Ascending aorta (tissue), 2 donors: ENCODE measurements around the gene TST. TPM values are rescaled to one million over a fixed set of nuclear protein-coding genes. Genes with fewer than 3 reads are reported as not detected.

Experiments
- DNase-seq, 2 donors: peaks; one replicate each; pipeline ENCODE4 v3.0.0-alpha.2; 2019; ENCODE audit warnings: low spot score in 2 of 2
- H3K27ac ChIP-seq, 2 donors: fragments of 200-600 bp; sonication (generic); one replicate each; pipeline ENCODE4 v1.5.1; 2016 to 2017; ENCODE audit warnings: mild to moderate bottlenecking in 1 of 2
- H3K27me3 ChIP-seq: fragments of 200-600 bp; sonication (generic); one replicate; pipeline ENCODE4 v1.5.1; 2017
- H3K36me3 ChIP-seq, 2 donors: fragments of 200-600 bp; sonication (generic); one replicate each; pipeline ENCODE4 v1.5.1; 2016
- H3K4me1 ChIP-seq, 2 donors: fragments of 200-600 bp; sonication (generic); one replicate each; pipeline ENCODE4 v1.5.1; 2016 to 2017; ENCODE audit warnings: mild to moderate bottlenecking in 1 of 2
- H3K4me3 ChIP-seq, 2 donors: fragments of 200-600 bp; sonication (generic); one replicate each; pipeline ENCODE4 v1.5.1; 2016 to 2017; ENCODE audit warnings: mild to moderate bottlenecking in 1 of 2
- H3K9me3 ChIP-seq, 2 donors: fragments of 200-600 bp; sonication (generic); one replicate each; pipeline ENCODE4 v1.5.1; 2016
- CTCF ChIP-seq, 3 experiments: fragments of 200-600 bp in 2 of 3; fragments of 450-650 bp in 1 of 3; sonication (generic) in 2 of 3; IDR thresholded peaks; one replicate each; pipeline ENCODE4 v1.5.1; 2016 to 2019; ENCODE audit warnings: antibody characterized with exemption in 3 of 3, mild to moderate bottlenecking in 1 of 3, moderate library complexity in 1 of 3
- intact Hi-C: fragments of 100-400 bp; cut with DNase I; formaldehyde crosslinking; loops from one replicate; pipeline ENCODE4 v1.15.1; 2023
- total RNA-seq: library from RNA; depleted of rRNA; stranded (reverse); fragments of >200 nt; gene quantifications from one replicate; pipeline ENCODE4 v1.1.0, GENCODE V29; 2016

The TST gene
- 22.7 TPM for total RNA-seq

- Histone ChIP-seq H3K4me1 (peaks cover 11 to 41% of the 10 kb centered on the region in 2 donors), H3K9me3 (no peaks in the 10 kb centered on the region), H3K27me3 (no peaks in the 10 kb centered on the region), H3K27ac (peak within 1 kb of the TSS; percentile 88 to 95), H3K36me3 (peaks cover 3 to 5% of the 10 kb centered on the region in 2 donors), H3K4me3 (peak within 1 kb of the TSS; percentile 88 to 98)
- intact Hi-C loops: loop anchor here (1.0 to 2.0 kb wide), 3 partner anchors 32 to 243 kb away; partner anchors contain the start of genes IFT27 and KCTD17
- peak in 2 of 3 experiments; percentile 11 to 73 for TF ChIP-seq CTCF (IDR thresholded peaks at IDR 0.05)
- peak; percentile 13 to 81 for DNase-seq
These were observed at the start of gene TST, which contains the start of gene MPST for GRCh38 chr22:37019309-37020191. Gene TST (minus strand): TSS chr22:37019447. CDS start chr22:37018732, 715 bp downstream. Gene MPST (plus strand): TSS chr22:37019742. CDS start chr22:37019837, 95 bp downstream.

- Histone ChIP-seq H3K9me3 (no peaks in the 10 kb centered on the region), H3K4me3 (no peak overlapping the region), H3K27ac (no peak overlapping the region), H3K4me1 (no peaks in the 10 kb centered on the region), H3K36me3 (no peaks in the 10 kb centered on the region), H3K27me3 (peaks cover 6% of the 10 kb centered on the region)
- DNase-seq: no peak
- no peak for TF ChIP-seq CTCF (IDR thresholded peaks at IDR 0.05)
- intact Hi-C loops: no loop called here
These were observed 49.6 kb upstream of the TST start for GRCh38 chr22:37068859-37069258.

- Histone ChIP-seq H3K36me3 (no peaks in the 10 kb centered on the region), H3K27ac (no peak overlapping the region), H3K27me3 (peaks cover 6% of the 10 kb centered on the region), H3K9me3 (no peaks in the 10 kb centered on the region), H3K4me3 (no peak overlapping the region), H3K4me1 (no peaks in the 10 kb centered on the region)
- intact Hi-C loops: no loop called here
- DNase-seq: no peak
- no peak for TF ChIP-seq CTCF (IDR thresholded peaks at IDR 0.05)
These were observed 48.2 kb upstream of the TST start for GRCh38 chr22:37067428-37067827.

- intact Hi-C loops: no loop called here
These were observed 46.7 kb upstream of the TST start for GRCh38 chr22:37065961-37066360.

GRCh38 chr22:37065180-37065579 lies 45.9 kb upstream of the TST start:
- Histone ChIP-seq H3K4me3 (no peak overlapping the region), H3K4me1 (no peaks in the 10 kb centered on the region), H3K27ac (no peak overlapping the region), H3K36me3 (peaks cover 4 to 10% of the 10 kb centered on the region in 2 donors), H3K27me3 (peaks cover 6% of the 10 kb centered on the region), H3K9me3 (no peaks in the 10 kb centered on the region)
- intact Hi-C loops: no loop called here
- no peak for DNase-seq
- TF ChIP-seq CTCF (IDR thresholded peaks at IDR 0.05): no peak

More at GRCh38 chr22:37065961-37066360, 46.7 kb upstream of the TST start:
- TF ChIP-seq CTCF (IDR thresholded peaks at IDR 0.05): no peak
- H3K27ac ChIP-seq: no peak overlapping the region
- peaks cover 6% of the 10 kb centered on the region for H3K27me3 ChIP-seq
- no peak for DNase-seq
- no peaks in the 10 kb centered on the region for H3K9me3 ChIP-seq
- no peak overlapping the region for H3K4me3 ChIP-seq
- no peaks in the 10 kb centered on the region for H3K4me1 ChIP-seq
- H3K36me3 ChIP-seq: peaks cover 0 to 2% of the 10 kb centered on the region in 2 donors
